B cell (primary cell): ENCODE data around the gene NSUN6.

Experiments
- CTCF ChIP-seq: fragments of 200-600 bp; IDR thresholded peaks from one replicate; pipeline ENCODE4 v1.8.0; 2022; ENCODE audit warnings: antibody characterized with exemption, mild to moderate bottlenecking
- EZH2 ChIP-seq: IDR thresholded peaks from 2 replicates; pipeline ENCODE4 v1.6.1; 2012; ENCODE audit warnings: borderline replicate concordance, low read depth, mild to moderate bottlenecking, moderate library complexity, low read length; ENCODE audit not compliant: insufficient read depth, poor library complexity, severe bottlenecking

GRCh38 chr10:18582803-18583202, 68.6 kb downstream of the NSUN6 start:
- no peak for TF ChIP-seq EZH2
- TF ChIP-seq CTCF: no peak
